ENCODE measurements around the gene TMEM126A.
"Not testable (repeated sequence)": the region's sequence is repeated elsewhere in the genome, so short reads cannot be mapped to it uniquely, and the experiment has no call there.

Gene TMEM126A

GRCh38 chr11:85661972-85662664 is 14.4 kb downstream of the TMEM126A start:
- DNase-seq: no peak

- no peak for DNase-seq
Measured at GRCh38 chr11:85663080-85663752, 15.4 kb downstream of the TMEM126A start.

GRCh38 chr11:85663753-85664614 is 16.2 kb downstream of the TMEM126A start:
- DNase-seq: peak; percentile 96

- peak; percentile 97 for DNase-seq
Measured at GRCh38 chr11:85664615-85665481, 17.1 kb downstream of the TMEM126A start, which contains the start of gene CREBZF. TSS of gene CREBZF (minus strand) at chr11:85665129. CDS start at chr11:85664875, 254 bp downstream.

- no peak for DNase-seq
Measured at GRCh38 chr11:85665733-85666132, 18.0 kb downstream of the TMEM126A start.

- DNase-seq: no peak
Measured at GRCh38 chr11:85666687-85667086, 18.9 kb downstream of the TMEM126A start.

- no peak for DNase-seq
Measured at GRCh38 chr11:85668157-85668556, 20.4 kb downstream of the TMEM126A start.

GRCh38 chr11:85670949-85671663 is 23.3 kb downstream of the TMEM126A start:
- not testable (repeated sequence) for DNase-seq

- DNase-seq: no peak
Measured at GRCh38 chr11:85672105-85672902, 24.5 kb downstream of the TMEM126A start.

GRCh38 chr11:85673393-85673792 is 25.6 kb downstream of the TMEM126A start:
- DNase-seq: no peak

GRCh38 chr11:85679576-85679975 is 31.8 kb downstream of the TMEM126A start:
- no peak for DNase-seq

GRCh38 chr11:85680897-85681296 is 33.1 kb downstream of the TMEM126A start:
- no peak for DNase-seq

- peak; percentile 81 for DNase-seq
Measured at GRCh38 chr11:85682330-85683305, 34.9 kb downstream of the TMEM126A start.

GRCh38 chr11:85685125-85685819 is 37.5 kb downstream of the TMEM126A start:
- DNase-seq: no peak

- no peak for DNase-seq
Measured at GRCh38 chr11:85685820-85686459, 38.2 kb downstream of the TMEM126A start, which contains the start of gene CCDC89. TSS of gene CCDC89 (minus strand) at chr11:85686195. CDS start at chr11:85686130, 65 bp downstream.

- no peak for DNase-seq
Measured at GRCh38 chr11:85694385-85694980, 46.7 kb downstream of the TMEM126A start.

- no peak for DNase-seq
Measured at GRCh38 chr11:85695546-85695945, 47.8 kb downstream of the TMEM126A start.

GRCh38 chr11:85697747-85698146 is 50.0 kb downstream of the TMEM126A start:
- no peak for DNase-seq

All from activated effector memory CD4-positive, alpha-beta T cell treated with anti-CD3 and anti-CD28 coated beads, Interleukin-2, amount 50 U/mL, for 16 hours (primary cell).